CD4-positive, alpha-beta T cell treated with Interleukin-6 at 100 ng/mL for 8 hours (primary cell): Measurements from ENCODE around the gene TRAF3.

ENCODE experiments used
- DNase-seq: peaks from one replicate; pipeline ENCODE4 v3.0.0-alpha.2; 2020; ENCODE audit warnings: mixed read lengths, low spot score

Gene TRAF3

GRCh38 chr14:102908766-102909455 is 131.7 kb downstream of the TRAF3 start:
- DNase-seq, result no peak

- DNase-seq, result no peak
Measured at GRCh38 chr14:102909462-102909861, 132.2 kb downstream of the TRAF3 start.

GRCh38 chr14:102909911-102910310 is 132.7 kb downstream of the TRAF3 start:
- no peak for DNase-seq

- DNase-seq, result no peak
Measured at GRCh38 chr14:102910442-102910841, 133.2 kb downstream of the TRAF3 start.

GRCh38 chr14:102911541-102911951 is 134.3 kb downstream of the TRAF3 start:
- DNase-seq, result no peak

GRCh38 chr14:102911991-102912761 is 134.9 kb downstream of the TRAF3 start:
- no peak for DNase-seq

GRCh38 chr14:102913341-102914211 is 136.3 kb downstream of the TRAF3 start:
- no peak for DNase-seq

GRCh38 chr14:102914474-102915291 is 137.4 kb downstream of the TRAF3 start:
- DNase-seq, result no peak

GRCh38 chr14:102915292-102916110 is 138.3 kb downstream of the TRAF3 start:
- DNase-seq, result no peak

GRCh38 chr14:102916347-102917055 is 139.3 kb downstream of the TRAF3 start:
- DNase-seq, result no peak

- no peak for DNase-seq
Measured at GRCh38 chr14:102917056-102917385, 139.8 kb downstream of the TRAF3 start.

- peak; percentile 46 for DNase-seq
Measured at GRCh38 chr14:102917469-102918211, 140.4 kb downstream of the TRAF3 start.

- no peak for DNase-seq
Measured at GRCh38 chr14:102918438-102918837, 141.2 kb downstream of the TRAF3 start.

- no peak for DNase-seq
Measured at GRCh38 chr14:102920273-102920997, 143.2 kb downstream of the TRAF3 start.

- DNase-seq, result no peak
Measured at GRCh38 chr14:102920998-102921304, 143.7 kb downstream of the TRAF3 start.

GRCh38 chr14:102922490-102923200 is 145.4 kb downstream of the TRAF3 start, which contains the start of gene AMN:
Gene AMN (plus strand): TSS chr14:102922663. CDS start chr14:102922689, 26 bp downstream.
- no peak for DNase-seq

GRCh38 chr14:102923201-102923924 is 146.1 kb downstream of the TRAF3 start:
- no peak for DNase-seq
